GM18519 (cell line): ENCODE measurements around the gene SLC5A1.
"Not testable (repeated sequence)": the region's sequence is repeated elsewhere in the genome, so short reads cannot be mapped to it uniquely, and the experiment has no call there.

ENCODE experiments used
- ATAC-seq: cut with Tn5 transposase; IDR thresholded peaks from one replicate; pipeline ENCODE4 v1.9.1; 2021; ENCODE audit warnings: mild to moderate bottlenecking, moderate library complexity; ENCODE audit not compliant: unreplicated experiment, low FRiP score

SLC5A1 gene

DNA sequence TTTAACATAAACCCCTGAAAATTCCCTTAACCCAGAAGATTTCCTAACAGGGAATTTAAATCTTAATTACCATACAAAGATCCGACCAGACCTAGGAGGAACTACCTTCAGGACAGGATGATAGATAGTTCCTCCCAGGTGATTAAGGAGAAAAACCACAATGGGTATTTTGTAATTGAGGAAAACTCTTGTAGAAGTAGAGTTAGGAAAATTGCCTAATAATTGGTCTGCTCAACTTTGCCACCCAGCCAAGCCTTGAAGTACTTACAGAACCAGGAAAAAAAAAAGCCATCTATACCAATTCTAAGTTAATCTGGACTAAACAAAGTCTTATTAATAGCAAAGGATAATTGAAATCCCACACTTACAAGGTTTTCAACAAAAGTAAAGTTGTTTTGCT is 95.5 kb downstream of the SLC5A1 start:
- ATAC-seq = not testable (repeated sequence)

DNA sequence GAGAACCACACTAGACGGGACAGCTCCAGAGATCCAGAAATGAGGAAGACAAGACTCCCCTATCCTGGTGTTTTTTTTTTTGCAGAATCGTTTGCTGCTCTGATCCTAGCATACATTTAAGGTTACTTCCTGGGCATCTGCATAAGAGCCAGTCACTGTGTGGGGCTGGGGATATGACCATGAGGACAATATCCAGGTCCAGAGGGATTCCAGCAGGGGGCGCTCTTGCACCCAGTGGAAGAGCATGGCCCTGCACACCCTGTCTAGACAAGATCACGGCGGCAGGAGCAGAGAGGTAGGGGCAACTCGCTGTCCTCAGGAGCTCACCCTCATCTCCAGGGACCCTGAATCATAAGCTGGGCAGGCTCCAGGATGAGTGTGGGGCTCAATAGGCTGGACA is 97.6 kb downstream of the SLC5A1 start:
- not testable (repeated sequence) for ATAC-seq

DNA sequence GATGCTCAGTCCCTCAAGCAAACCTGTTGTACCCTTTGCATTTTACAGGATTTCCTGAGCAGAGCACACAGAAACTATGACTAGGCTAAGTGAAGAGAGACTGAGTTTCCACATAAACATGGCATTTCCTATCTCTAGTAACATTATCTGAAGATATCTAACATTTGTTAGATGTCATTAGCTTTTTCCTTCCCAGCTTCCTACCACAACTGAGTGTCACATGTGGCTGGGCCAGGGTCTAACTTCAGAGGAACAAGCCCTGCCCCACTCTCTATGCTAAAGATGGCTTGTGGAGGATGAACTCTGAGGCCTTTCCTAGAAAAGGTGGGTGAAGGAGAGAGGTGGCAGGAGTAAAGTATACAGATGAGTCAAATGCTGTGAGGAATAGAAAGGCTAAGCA is 99.5 kb downstream of the SLC5A1 start:
- ATAC-seq = no peak

DNA sequence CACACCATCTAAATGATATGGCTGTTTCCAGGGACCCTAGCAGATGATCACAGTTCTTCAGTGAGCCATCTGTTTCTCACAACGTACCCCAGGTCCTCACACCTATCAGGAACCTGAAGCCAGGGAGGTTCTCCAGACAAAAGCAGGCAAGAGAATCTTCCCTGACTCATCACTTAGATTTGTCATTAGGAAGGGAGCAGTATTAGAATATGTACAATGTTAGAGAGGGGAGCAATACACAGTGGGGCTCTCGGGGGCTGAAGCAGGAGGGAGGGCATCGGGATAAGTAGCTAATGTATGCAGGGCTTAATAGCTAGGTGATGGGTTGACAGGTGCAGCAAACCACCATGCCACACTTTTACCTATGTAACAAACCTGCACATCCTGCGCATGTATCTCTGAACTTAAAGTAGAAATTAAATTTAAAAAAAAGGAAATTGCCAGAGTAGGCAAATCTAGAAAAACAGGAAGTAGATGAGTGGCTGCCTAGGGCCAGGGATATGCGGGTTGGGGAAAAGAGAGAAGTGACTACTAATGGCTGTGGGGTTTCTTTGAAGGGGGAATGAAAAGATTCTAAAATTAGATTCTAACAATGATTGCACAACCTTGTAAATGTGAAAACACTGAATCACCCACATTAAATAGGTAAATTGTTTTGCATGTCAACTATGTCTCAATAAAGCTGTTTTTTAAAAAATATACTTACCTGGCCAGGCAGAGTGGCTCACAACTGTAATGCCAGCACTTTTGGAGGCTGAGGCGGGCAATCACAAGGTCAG is 101.6 kb downstream of the SLC5A1 start:
- ATAC-seq = no peak

DNA sequence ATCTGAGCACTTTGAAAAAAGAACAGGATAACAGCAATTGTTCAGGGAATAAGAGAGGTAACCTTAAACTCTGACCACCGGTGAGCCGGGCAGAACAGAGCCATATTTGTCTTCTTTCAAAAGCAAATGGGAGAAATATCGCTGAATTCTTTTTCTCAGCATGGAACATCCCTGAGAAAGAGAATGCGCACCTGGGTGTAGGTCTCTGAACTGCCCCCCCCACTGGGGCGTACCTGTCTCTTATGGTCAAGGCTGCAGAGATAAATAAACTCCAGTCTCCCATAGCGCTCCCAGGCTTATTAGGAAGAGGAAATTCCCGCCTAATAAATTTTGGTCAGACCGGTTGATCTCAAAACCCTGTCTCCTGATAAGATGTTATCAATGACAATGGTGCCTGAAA is 104.1 kb downstream of the SLC5A1 start:
- not testable (repeated sequence) for ATAC-seq

DNA sequence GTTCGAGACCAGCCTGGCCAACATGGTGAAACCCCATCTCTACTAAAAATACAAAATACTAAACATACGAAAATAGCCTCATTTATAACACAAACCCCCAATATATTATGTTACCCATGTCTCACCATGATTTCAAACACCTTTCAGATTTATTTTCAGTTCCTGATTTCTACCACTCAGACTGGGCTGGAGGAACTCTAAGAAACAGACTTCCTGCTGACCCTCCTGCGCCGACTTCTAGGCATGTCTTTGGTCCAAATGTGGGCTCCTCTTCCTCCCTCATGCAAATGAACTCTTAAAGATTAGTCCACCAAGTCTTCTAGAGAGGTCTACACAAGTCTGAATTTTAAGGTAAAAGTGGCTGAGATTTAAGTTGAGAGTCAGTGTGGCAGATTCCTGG is 105.3 kb downstream of the SLC5A1 start:
- not testable (repeated sequence) for ATAC-seq

DNA sequence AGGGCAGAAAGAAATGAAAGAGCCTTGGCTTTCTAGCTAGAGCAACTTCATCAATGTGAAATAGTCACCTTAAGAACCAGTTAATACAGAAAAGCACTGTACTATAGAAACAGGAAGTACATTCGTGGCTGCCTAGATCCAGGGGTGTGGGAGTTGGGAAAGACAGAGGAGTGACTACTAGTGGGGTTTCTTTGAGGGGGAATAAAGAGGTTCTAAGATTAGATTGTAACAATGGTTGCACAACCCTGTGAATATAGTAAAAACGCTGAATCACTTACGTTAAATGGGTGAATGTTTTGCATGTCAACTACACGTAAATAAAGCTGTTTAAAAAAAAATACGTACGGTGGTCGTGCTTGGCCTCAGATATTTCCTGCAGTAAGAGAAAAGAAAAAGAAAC is 107.6 kb downstream of the SLC5A1 start:
- ATAC-seq = not testable (repeated sequence)

DNA sequence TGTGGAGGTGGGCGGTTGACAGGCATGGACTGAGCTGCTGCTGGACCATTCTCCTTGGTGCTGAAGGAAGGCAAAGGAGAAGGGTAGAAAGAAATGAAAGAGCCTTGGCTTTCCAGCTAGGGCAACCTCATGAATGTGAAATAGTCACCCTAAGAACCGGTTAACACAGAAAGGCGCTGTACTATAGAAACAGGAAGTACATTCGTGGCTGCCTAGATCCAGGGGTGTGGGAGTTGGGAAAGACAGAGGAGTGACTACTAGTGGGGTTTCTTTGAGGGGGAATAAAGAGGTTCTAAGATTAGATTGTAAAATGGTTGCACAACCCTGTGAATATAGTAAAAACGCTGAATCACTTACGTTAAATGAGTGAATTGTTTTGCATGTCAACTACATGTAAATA is 108.6 kb downstream of the SLC5A1 start:
- not testable (repeated sequence) for ATAC-seq

DNA sequence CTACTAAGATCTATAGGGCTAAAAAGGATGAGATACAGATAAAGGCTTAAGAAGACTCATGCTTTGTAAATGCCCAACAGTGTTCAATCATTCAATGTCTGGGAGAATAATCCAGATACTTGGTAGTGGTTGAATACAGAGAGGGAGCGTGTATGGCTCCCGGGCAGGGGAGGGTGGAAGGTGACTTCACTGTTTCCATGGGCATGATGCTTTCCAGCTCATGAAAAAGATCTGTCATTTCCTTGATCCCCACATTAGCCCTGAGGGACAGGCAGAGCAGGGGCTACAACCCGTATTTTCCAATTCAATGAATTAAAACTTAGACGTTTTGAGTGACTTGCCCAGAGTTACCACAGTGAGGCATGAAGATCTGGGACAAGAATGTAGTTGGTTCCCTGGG is 111.7 kb downstream of the SLC5A1 start:
- not testable (repeated sequence) for ATAC-seq

DNA sequence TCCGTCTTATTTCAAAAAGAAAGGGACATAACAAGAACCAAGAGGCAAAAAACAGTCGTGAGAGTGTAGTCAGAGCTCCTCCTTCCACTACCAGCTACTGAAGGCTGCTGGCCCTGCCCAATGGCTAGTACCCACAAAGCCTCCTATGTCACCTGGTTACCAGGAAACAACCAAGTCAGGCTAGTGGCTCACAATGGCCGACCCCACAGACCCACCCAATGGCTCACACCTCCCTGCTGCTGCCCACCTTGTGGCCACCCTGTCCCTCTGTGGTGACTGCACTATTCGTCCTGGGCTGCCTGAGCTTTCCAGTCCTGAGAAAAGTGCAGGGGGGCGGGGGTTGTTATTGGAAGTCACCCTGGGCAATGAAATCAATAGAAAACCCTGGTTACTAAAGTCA is 114.6 kb downstream of the SLC5A1 start:
- ATAC-seq = not testable (repeated sequence)

DNA sequence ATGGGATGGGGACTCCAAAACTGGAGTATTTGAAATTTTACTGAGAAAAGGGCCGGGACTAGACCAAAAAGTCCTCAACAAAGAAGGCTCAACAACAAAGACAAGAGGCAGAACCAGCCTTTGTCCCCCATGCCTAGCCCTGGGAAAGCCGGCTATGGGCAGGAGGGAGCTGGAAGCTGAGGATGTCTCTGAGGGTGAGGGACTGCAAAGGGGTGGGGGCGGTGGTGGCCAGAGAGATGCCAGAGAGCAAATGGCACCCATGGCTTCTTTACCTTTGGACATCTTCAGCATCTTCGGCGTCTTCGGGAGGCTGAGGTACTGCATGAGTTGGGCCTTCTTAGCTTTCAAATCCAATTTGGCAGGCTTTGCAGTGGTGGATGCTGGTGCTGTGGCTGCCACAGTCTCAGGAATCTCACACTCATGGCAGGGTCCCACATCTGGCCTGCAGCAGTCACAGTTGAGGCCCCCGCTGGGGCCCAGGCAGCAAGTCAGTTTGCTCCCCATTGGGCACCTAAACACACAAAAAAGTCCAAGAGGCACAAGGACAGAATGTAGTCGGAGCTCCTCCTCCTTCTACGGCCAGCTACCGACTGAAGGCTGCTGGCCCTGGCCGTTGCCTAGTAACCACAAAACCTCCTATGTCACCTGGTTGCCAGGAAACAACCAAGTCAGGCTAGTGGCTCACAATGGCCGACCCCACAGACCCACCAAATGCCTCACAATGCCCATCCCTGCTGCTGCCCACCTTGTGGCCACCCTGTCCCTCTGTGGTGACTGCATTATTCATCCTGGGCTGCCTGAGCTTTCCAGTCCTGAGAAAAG is 115.9 kb downstream of the SLC5A1 start, which contains the start of gene C22orf42:
C22orf42 (minus strand) TSS at position 592 of the 822 bp plus-strand sequence; CDS start at position 504, 88 bp downstream.
- no peak for ATAC-seq

DNA sequence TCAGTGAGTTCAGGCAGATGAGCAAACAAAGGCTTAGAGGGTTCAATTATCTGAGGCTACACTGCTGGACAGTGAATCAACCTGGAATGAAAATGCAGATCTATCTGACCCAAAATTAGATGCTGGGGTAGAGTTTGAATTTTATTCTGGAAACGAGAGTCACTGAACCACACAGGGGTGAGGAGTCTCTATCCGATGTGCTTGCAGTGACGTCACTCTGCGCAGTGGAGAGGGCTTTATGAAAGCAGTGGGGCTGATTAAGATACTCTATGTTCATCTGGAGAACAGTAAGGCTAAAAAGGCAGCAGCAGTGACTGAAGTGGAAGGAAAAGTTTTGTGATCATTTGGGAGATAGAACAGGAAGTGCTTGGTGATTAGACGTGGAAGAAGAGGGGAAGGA is 117.3 kb downstream of the SLC5A1 start:
- ATAC-seq = not testable (repeated sequence)
